GM21360 (cell line): Measurements from ENCODE around the gene FOXD1.

Source experiments
- ATAC-seq: cut with Tn5 transposase; IDR thresholded peaks from one replicate; pipeline ENCODE4 v1.9.1; 2021; ENCODE audit warnings: mild to moderate bottlenecking, moderate library complexity; ENCODE audit not compliant: unreplicated experiment

FOXD1 gene

DNA sequence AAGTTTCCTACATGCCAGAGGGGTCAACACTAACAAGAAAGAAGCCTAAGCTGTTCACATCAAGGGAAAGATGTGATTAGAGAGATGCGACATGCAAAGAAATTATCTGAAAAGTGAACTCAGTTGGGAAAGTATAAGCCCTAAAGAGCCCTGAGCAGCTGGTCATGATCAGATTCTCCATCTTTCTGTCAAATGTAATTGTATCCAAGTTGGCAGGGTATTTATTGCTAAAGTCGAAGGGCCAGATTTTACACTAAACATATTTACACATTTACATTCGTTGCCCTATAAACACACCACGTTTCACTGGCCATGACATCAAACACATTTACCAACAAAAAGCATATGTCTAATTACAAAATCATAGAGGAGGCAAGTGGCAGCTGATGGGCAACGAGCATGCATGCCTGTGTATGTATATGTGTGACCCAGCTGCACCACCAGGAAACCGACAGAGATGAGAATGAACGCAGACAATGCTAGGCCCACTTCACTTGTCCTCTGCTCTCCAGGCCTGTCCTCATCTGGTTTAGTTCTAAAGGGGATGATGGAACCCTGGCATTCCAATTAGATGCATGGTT, 6.3 kb downstream of the FOXD1 start:
- ATAC-seq, result no peak

- no peak for ATAC-seq
Observed at GRCh38 chr5:73441378-73441777, 7.2 kb downstream of the FOXD1 start.

GRCh38 chr5:73440262-73440661, 8.3 kb downstream of the FOXD1 start:
- no peak for ATAC-seq

DNA sequence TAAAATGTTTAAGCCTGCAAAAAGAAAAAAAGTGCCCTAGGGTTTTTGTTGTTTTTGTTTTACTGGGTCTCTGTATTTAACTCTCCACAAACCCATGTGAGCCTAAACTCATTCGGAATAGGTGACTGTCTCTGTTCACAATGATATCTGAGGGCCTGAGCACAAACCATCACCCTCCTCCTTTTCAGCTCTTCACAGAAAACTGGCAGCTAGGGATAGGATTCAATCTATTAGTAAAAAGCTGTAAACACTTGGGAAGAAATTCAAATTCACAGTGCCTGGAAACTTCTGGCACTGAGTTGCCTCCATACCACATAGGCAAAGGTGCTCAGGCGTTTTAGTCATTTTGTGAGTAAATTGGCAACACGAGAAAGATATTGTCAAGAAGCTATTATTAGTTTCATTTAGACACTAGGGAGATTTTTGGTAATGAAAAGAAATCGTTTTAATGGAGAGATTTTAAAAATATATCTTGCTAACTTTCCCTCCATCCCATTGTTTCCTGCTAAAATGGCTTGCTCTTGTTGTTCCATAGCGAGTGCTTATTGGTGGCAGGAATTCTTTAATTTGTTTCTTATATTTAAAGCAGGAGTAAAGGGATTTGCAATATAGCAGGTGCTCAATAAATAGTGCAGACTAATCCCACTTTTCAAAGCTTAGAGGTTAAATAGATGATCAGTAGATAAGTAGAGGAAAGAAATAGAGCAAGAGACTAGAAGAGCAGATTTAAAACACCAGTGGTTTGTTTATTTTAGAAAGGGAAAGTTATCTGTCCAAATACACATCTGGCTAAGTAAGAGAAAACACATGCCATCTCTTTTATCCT, 9.7 kb downstream of the FOXD1 start:
- ATAC-seq, result no peak

DNA sequence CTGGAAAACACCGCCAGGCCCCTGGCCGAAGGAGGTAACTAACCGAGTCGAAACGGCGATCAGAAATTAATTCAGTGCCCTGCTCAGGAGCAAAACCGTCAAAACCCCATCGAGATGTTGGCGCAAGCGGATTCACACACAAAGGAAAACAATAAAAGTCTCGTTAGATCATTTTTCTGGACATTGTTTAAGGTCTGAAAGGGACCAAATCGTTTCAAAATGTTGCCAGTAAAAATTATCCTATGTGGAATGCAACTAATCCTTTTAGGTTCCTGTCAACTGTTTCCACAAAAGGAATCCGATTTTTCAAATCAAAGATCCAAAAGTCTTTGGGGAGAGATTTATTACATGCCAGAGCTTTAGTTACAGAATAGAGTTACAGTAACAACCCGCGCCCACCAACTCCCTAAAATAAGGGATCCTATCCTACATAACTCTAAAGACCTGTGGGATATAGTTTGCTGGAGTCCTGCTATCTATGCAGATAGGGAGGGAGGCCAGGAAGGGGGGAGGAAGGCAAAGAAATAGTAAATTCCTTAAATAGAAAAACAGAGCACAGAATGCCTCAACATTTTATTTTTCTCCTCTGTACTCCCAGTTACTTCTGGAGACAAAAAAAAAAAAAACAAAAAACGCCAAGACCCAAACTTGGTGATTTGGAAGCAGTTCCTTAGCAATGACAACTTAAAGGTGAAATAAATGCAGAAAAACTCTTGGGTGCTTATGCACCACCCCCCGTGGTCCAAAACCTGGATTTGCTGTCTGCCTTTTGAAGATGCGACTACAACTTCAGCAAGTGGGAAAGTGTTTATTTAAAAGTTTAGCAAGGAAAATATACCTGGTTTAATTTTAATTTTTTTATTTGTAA, 10.6 kb downstream of the FOXD1 start:
- no peak for ATAC-seq

GRCh38 chr5:73437101-73437776, 11.3 kb downstream of the FOXD1 start:
- no peak for ATAC-seq

DNA sequence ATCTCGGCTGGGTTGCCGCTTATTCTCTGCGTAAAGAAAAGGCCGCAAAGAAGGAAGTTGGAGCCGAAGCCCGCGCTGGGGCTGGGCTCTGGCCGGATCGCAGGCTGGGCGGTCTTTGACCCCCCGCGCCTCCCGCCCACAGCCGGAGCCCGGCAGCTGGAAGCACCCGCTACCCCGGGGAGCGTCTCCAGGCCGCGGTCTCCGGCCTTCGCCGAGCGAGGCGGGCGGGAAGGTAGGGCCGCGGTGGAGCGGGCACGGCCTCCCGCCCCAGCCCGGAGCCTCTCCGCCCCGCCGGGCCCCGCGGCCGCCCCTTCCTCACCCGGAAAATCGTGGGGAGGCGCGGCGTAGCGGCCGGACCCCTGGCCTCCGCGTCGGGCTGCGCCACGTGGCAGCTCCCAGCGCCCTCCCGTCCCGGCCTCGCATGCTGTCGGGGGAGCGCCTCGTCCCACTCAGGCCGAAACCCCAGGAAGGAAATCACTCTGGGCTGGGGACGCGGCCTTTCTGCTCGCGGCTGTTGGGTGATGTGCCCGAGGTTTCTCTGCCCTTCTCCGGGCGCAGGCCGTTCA, 12.0 kb downstream of the FOXD1 start:
- no peak for ATAC-seq

DNA sequence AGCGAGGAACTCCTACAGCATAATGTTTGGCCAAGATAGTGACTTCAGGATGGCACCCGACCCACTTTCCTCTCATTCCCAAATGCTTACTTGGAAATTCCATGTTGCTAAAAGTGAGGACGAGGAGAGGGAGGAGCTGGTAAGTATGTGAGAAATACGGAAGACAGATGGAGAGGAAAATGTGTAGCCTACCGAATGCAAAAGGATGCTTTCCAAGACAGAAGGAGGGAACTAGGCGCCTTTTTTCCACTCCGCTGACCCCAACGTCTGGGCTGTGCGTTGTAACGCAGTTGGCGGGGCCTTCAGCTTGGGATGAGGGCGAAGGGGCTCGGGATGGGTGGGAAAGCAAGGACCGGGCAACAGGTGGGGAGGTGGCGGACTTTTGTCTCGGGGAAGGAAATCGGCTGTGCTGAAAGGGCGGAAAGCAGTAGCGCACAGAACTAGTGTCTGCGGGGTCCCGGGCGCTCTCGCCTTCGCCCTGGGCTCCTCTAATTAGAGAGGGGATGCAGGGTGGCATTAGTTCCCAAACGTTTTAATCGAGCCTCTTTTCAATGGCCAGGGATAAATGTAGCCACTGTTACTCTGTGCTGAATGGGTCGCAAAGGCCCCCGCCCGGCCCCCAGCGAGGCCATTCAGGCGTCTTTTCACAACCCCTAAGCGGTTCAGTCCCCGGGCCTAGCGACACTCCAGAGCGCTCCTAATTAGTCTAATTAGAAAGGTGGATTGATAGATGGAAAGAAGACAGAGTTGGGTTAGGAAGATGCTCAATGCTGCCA, 12.6 kb downstream of the FOXD1 start:
- ATAC-seq, result no peak

GRCh38 chr5:73434907-73435306, 13.7 kb downstream of the FOXD1 start:
- ATAC-seq, result no peak

GRCh38 chr5:73434461-73434860, 14.1 kb downstream of the FOXD1 start:
- ATAC-seq, result no peak

DNA sequence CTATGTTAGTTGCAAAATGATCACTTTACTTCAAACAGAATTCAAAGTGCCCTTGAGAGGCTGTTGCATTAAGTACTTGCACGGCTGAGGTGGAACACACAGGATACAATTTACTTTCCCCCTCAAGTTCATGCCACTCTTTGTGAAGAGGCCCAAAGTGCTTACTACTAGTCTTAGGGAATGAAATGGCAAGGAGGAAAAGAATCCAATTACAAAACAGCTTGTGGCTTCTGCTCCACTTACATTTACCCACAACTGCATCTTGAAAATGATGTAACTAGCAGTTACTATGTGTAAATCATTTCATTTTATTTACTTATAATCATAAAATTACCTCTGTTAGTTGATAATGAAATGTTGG, 14.6 kb downstream of the FOXD1 start:
- ATAC-seq, result no peak

DNA sequence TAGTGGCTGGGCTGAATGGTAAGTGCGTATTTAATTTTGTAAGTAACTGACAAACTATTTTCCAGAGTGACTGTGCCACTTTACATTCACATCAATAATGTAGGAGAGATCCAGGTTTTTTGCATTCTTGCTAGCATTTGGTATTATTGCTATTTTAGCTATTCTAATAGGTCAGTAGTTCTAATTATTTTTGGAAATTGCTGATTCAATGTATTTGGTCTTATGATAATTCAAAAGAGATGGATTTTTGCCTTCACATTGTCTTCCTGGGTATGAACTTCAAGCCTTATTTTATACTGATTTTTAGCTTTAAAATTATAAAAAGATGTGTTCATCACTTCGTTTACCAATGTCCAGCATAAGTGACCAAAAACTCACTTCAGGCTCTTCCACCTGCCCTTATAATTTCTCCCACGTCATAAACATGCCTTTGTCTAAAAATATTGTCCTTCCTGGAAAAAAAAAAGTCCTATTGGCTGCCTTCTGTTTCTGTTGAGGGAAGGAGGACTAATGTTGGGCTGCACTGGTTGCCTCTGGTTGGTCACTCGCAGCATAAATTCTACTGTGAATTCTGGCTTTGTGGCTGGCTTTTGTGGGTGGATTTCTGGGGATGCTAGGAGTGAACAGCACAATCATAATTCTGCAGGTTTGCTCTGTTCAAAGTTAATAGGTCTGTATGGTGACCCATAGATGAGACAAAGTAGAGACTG, 15.2 kb downstream of the FOXD1 start:
- ATAC-seq, result no peak

DNA sequence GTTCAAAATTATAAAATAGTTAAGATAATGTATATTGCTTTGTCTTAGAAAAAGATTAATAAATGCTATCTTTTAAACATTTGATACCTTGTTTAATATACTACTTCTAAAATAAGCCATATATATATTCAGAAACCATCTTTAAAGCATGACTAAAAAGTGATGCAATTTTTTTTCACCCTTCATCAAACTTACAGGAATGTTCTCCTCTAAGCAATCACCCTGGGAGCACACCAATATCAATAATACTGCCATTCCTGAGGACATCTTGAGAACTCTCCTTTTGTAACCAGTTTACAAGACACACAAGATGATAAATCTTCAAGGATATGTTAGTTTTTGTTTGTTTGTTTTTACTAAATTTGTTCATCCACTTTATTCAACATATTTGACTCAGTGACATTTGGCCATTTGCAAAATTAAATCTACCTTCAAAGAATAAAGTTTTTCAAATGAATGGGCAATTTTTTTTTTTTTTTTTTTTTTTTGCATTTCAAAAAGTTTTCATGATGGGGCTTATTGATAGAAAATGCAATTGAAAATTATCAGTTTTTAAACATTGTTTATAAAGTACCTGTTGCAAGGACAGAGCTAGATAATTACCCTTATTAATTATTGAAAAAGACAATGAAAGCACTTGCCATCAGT, 17.2 kb downstream of the FOXD1 start:
- ATAC-seq, result no peak

DNA sequence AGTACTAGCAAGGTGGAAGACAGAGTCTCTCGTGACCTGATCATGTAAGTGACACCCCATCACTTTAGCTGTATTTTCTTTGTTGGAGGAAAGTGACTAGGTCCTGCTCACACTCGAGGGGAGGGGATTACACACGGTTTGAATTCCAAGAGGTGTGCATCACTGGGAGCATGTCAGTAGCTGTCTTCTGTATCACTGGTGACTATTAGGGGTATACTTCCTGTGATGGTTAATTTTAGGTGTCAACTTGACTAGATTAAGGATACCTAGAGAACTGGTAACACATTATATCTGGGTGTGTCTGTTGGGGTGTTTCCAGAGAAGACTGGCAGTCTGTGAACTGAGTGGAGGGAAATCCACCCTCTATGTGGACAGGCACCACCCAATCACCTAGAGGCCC, 22.5 kb downstream of the FOXD1 start:
- no peak for ATAC-seq

DNA sequence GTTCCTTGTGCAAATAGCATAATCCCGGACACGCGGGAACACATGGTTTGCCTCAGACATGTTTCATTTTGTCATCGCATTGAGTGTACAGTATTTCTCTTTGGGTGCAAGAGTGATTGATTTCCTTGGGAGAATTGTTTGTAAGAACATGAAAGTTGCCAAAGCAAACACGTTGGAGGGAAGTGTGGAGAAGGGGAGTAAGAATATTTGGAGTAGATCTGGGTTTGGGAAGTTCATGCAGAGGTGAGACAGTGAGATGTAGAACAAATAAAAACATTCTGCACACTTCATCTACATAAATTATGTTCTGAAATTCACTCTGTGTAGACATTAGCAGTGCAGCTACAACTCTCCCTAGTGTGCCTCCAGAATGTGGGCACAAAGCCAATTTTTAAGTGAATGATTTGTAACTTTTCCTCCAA, 24.0 kb downstream of the FOXD1 start:
- ATAC-seq, result no peak

- ATAC-seq, result no peak
Observed at GRCh38 chr5:73422164-73422563, 26.4 kb downstream of the FOXD1 start.

DNA sequence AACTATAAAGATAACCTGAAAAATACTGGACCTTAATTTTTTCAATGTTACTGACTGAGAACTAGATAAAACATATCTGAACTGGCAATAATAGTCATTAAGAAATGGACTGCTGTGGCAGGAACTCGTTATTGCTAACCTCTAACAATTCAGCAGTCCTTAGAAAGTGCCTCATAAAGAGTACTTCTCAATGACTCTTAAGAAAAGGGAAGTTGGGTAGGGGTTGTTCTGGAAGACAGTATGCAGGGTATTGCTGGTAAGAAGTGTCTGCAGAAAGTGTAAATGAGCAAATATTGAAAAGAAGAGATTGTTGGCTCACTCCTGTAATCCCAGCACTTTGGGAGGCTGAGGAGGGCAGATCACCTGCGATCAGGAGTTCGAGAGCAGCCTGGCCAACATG, 27.9 kb downstream of the FOXD1 start:
- no peak for ATAC-seq

GRCh38 chr5:73419465-73420390, 28.8 kb downstream of the FOXD1 start:
- ATAC-seq, result no peak
